Cerebellar nuclear complex (tissue), 1 donor: ENCODE data around the gene CTIF.

Source experiments
- DNase-seq, 2 experiments: peaks; one replicate each; lab custom pipeline; 2025; lab: John Stamatoyannopoulos, UW

The CTIF gene

DNA sequence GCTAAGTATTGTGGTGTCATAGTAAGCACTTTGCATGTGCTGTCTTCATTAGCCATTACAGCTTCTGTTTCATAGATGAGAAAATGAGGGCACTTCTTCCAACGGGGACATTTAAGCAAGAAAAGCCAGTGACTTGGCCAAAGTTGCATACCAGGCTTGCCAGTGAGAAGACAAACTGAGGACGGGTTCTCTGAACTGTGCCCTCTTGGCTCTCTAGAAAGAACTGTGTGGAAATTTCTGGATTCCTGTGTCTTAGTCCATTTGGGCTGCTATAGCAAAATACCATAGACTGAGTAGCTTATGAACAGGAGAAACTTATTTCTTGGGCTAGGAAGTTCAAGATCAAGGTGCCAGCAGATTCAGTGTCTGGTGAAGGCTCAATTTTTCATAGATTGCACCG is 13.3 kb downstream of the CTIF start:
- no peak for DNase-seq

- no peak for DNase-seq
These were observed 14.4 kb downstream of the CTIF start for GRCh38 chr18:48553236-48553635.

DNA sequence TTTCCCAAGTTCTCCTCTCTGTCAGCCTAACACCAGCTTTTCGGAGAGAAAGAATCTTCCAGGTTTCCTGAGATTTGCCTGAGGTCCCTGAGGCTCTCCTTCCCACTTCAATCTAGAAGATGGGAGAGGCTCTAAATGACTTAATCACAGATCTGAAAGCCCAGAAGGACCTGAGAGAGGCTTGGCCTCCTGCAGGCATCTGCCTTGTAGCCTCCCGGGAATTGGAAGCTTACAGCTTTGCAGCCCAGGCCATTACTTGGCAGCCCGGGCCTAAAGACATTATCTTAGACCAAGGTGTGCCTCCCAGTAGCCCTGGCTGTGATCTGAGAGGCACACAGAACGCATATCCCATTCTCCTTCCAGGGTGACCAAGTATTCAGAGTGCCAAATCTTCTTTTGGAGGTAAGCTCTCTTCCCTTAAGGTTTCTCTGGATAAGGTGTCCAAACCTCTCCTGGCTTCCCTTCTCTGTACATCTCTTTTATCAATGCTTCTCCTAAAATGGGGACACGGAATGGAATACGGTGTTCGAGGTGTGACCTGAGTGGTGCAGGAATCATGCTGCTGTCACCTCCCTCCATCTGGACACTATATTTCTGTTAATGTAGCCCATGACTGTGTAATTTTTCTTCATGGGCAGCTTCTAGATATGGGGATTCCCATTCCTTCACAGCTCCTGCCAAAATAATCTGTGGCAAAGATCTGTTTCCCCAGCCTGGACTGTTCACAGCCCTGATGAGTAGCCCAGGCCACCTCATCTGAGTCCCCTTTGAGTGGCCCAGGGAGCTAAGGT is 16.0 kb downstream of the CTIF start:
- no peak for DNase-seq

DNA sequence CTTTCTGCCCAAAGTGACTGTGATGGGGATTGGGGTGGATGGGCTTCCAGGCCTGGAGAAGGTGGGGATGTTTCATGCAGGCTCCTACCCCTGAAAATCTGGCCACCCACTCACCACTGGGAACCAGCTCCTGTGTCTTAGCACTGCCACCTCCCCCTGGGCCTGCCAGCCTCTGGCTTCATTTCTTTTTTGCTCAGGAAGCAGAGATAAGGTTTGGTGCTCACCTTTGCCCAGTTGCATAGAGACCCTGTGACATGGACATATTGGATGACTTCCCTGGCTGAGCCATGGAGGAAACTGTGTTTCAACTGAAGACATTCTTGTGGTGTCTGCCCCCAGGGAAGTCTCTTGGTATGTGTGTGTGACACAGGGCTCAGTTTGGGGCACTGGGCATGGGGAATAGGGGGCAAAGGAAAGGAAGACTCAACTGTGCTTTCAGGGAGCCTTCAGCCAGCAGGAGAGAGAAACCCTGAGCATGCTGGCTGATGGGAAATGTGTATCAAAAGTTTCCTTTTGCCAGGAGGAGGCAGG is 16.7 kb downstream of the CTIF start:
- no peak for DNase-seq

DNA sequence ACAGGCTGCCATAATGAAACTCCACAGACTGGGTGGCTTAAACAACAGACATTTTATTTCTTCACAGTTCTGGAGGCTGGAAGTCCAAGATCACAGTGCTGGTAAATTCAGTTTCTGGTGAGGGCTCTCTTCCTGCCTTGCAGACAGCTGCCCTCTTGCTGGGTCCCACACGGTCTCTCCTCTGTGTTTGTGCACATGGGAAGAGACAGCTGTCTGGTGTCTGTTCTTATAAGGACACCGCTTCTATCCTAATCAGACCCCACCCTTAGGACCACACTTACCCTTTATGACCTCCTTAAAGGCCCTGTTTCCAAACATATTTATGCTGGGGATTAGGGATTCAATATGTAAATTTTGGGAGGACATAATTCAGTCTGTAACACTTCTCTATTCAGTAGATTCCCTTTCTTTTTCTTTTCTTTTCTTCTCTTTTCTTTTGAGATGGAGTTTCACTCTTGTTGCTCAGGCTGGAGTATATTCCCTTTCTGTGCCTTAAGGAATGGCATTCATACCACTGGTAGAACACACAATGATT is 18.9 kb downstream of the CTIF start:
- no peak for DNase-seq

DNA sequence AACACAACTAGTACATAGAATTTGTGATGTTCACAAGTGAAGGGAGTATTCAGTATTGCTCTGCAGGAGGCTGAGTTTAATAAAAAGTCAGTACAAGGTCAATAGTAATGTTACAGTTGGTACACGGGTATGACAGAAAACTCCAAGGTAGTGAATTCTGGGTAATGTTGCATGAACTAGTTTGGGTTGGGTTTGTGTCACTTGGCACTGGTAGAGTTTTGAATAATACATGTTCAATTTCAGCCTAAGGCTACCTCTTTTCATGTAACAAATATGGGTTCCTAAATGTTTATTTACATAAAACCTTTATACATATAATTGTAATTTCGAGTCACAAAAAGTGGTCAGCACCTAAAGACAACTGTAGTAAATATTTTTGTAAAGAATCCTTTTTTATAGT is 19.4 kb downstream of the CTIF start:
- no peak for DNase-seq

DNA sequence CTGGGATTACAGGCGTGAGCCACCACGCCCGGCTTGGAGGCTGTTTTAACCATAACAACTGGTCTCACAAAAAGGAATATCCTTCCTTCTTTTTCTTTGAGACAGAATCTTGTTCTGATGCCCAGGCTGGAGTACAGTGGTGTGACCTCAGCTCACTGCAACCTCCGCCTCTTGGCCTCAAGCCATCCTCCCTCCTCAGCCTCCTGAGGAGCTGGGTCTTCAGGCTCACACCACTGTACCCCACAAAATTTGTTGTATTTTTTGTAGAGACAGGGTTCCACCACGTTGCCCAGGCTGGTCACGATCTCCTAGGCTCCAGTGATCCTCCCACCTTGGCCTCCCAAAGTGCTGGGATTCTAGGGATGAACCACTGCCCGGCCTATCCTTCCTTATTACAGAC is 21.7 kb downstream of the CTIF start:
- DNase-seq = no peak

DNA sequence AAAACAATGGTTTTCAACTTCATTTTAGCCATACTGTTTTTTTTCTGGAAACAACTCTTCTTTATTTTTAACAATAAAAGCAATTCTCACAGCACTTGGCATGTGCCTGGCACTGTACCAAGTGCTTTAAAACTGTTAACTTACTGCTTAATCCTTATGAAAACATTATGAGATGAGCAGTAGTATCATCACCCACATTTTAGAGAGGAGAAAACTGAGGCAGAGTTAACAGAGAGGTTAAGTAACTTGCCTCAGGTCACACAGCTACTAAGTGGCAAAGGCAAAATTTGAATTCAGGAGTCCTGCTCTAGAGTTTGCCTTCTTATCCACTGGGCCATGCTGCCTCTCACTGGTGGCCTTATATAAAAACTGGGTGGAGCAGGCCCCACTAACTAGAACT is 23.2 kb downstream of the CTIF start:
- DNase-seq = no peak

GRCh38 chr18:48563027-48563426 is 24.2 kb downstream of the CTIF start:
- DNase-seq = no peak

DNA sequence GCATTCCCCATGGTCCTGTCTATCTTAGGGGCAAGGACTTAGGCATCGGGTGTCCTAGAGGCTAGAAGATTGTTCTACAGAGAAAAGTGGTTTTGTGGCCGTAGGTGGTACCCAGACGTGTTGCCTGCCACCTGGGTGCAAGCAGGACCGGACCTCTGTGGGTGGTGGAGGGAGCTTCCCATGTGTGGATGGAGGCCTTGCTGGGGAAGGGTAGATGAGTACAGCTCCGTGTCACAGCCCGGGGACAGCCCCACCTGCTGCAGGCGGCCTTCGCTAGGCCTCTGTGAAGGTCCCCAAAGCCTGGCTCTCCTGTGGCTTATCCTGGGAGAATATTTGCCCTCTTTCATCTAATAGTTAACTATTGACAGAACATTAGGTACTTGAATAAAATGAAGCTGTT is 25.3 kb downstream of the CTIF start:
- no peak for DNase-seq

DNA sequence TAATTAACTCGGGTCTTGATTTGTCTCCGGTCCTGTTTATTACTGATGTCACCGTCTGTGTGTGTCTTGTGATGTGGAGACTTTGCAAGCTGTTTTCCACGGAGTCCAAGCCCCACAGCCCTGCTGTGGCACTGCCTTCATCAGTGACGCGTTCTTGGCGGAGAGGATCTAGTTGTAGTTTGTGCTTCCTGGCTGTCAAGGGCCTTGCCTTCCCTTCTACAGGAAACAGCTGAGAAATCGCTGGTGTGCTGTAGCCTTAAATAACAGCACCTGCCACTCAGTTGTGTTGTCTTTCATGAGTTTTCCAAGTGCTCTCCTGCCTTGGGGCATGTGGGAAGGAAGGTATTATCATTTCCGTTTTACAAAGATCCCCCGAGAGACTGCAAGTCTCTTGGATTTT is 26.3 kb downstream of the CTIF start:
- no peak for DNase-seq

- DNase-seq = no peak
These were observed 27.8 kb downstream of the CTIF start for GRCh38 chr18:48566589-48566988.

DNA sequence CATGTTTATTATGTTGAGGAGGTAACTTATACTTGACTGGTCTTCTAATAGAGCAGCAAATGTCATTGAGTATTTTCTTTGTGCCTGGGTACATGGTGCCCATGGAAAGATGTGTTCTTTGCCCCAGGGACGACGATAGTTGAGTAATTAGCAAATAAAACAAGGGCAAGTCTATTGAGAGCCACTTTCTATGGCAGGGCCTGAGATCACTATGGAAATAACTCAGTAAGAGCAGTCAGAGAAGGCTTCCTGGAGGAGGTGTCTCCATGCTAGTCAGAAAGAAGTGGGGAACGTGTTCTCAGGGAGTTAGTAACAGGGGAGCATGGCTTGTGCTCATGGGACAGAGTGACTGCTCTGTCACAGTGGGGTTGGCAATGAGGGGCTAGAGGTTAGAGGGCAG is 28.6 kb downstream of the CTIF start:
- DNase-seq = no peak

- no peak for DNase-seq
These were observed 30.5 kb downstream of the CTIF start for GRCh38 chr18:48569139-48569914.

DNA sequence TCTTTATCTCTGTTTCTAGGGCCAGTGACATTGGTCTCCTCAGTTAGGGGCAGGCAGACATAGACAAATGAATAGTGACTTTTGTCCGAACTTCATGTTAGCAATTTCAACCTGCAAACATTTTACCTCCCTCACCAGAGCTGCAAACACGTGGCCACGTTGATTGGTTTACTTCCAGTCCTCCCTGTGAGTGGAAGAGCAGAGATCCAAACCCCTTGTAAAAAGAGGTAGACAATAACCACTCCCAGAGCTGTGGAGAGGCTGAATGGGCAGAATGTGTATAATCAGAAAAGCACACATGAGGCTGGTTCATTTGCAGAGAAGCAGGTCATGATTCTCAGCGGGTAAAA is 31.1 kb downstream of the CTIF start:
- no peak for DNase-seq

GRCh38 chr18:48570313-48570712 is 31.5 kb downstream of the CTIF start:
- no peak for DNase-seq

- no peak for DNase-seq
These were observed 33.0 kb downstream of the CTIF start for GRCh38 chr18:48571639-48572384.

- no peak for DNase-seq
These were observed 33.7 kb downstream of the CTIF start for GRCh38 chr18:48572402-48573126.

DNA sequence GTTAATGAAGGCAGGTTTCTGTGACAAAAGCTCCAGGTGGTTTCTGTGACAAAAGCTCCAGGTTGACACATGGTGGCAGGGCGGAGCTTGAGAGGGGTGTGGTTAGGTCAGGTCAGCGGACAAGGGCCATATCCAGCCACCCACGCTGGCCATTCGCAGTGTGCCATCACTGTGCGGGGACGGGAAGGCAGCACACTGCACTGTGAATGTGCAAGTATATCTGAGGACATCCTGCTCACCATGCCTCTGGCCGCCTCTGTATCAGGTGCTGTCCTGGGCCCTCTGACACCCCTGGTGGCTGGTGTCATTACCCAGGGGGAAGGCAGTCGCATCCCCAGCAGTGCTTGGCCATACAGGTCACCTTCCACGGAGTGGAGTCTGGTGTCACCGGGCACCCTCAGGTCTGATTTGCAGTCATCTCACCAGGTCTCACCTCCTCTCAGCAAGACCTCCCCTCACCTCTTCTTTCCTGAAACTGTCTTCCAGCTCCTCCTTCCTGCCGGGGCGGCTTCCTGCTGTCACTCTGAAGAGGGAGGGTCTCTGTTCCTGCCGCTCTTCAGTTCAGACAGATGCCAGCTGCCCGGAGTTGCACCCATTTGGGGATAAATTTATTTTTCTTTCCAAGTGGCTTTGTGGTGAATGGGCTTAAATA is 34.9 kb downstream of the CTIF start:
- DNase-seq = no peak

GRCh38 chr18:48574667-48575300 is 36.0 kb downstream of the CTIF start:
- DNase-seq = no peak

DNA sequence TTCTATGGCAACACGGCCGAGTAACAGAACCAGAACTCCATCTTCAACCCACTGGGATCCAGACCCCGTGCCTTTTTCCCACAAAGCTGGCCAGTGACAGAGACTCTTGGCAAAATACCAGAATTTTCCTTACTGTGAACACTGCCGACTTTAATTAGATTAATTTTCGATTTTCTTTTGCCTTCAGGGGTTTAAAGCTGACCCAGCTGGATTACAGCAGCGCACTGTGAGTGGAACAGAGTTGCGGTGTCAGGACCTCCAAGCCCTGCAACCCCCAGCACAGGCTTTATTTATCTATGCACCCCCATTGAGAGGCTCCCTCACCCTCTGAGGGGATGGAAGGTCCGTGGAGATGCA is 36.4 kb downstream of the CTIF start:
- DNase-seq = no peak
